Embryonic facial prominence (tissue), 1 donor: ENCODE data around the gene H1-8.
"Not testable (repeated sequence)": the region's sequence is repeated elsewhere in the genome, so short reads cannot be mapped to it uniquely, and the experiment has no call there.

Experiments
- DNase-seq: peaks from one replicate; pipeline ENCODE4 v3.0.0-alpha.2; 2016; ENCODE audit errors: extremely low spot score

Gene H1-8

GRCh38 chr3:129515108-129515820, 27.7 kb upstream of the H1-8 start:
- DNase-seq: not testable (repeated sequence)

GRCh38 chr3:129515821-129516432, 27.0 kb upstream of the H1-8 start:
- not testable (repeated sequence) for DNase-seq

- DNase-seq: no peak
Measured at GRCh38 chr3:129517516-129517915, 25.5 kb upstream of the H1-8 start.

- DNase-seq: no peak
Measured at GRCh38 chr3:129518038-129518561, 24.9 kb upstream of the H1-8 start.

GRCh38 chr3:129518581-129518980, 24.4 kb upstream of the H1-8 start:
- DNase-seq: no peak

GRCh38 chr3:129519449-129519848, 23.5 kb upstream of the H1-8 start:
- DNase-seq: no peak

- DNase-seq: no peak
Measured at GRCh38 chr3:129519896-129520715, 22.9 kb upstream of the H1-8 start.

- no peak for DNase-seq
Measured at GRCh38 chr3:129520960-129521359, 22.0 kb upstream of the H1-8 start.

GRCh38 chr3:129521611-129522010, 21.4 kb upstream of the H1-8 start:
- no peak for DNase-seq

- no peak for DNase-seq
Measured at GRCh38 chr3:129522953-129523352, 20.0 kb upstream of the H1-8 start.

GRCh38 chr3:129524081-129524480, 18.9 kb upstream of the H1-8 start:
- DNase-seq: no peak

GRCh38 chr3:129525341-129525968, 17.5 kb upstream of the H1-8 start:
- no peak for DNase-seq

- DNase-seq: no peak
Measured at GRCh38 chr3:129526121-129526900, 16.7 kb upstream of the H1-8 start.

- no peak for DNase-seq
Measured at GRCh38 chr3:129527262-129527661, 15.7 kb upstream of the H1-8 start.

GRCh38 chr3:129528589-129529100, 14.3 kb upstream of the H1-8 start, which contains the start of gene RHO:
RHO (plus strand) TSS chr3:129528639; CDS start chr3:129528734, 95 bp downstream.
- no peak for DNase-seq

- no peak for DNase-seq
Measured at GRCh38 chr3:129529436-129530210, 13.4 kb upstream of the H1-8 start.

- DNase-seq: peak; percentile 14
Measured at GRCh38 chr3:129530251-129530791, 12.7 kb upstream of the H1-8 start.

GRCh38 chr3:129530821-129531220, 12.2 kb upstream of the H1-8 start:
- no peak for DNase-seq

GRCh38 chr3:129531699-129532098, 11.3 kb upstream of the H1-8 start:
- DNase-seq: no peak

GRCh38 chr3:129532261-129532660, 10.7 kb upstream of the H1-8 start:
- DNase-seq: no peak
